ENCODE results near the gene NAP1L1. TPM values are rescaled to one million over a fixed set of nuclear protein-coding genes. Genes with fewer than 3 reads are reported as not detected.

Gene NAP1L1
- total RNA-seq, 1 donor from 2014 or later: 429 TPM

DNA sequence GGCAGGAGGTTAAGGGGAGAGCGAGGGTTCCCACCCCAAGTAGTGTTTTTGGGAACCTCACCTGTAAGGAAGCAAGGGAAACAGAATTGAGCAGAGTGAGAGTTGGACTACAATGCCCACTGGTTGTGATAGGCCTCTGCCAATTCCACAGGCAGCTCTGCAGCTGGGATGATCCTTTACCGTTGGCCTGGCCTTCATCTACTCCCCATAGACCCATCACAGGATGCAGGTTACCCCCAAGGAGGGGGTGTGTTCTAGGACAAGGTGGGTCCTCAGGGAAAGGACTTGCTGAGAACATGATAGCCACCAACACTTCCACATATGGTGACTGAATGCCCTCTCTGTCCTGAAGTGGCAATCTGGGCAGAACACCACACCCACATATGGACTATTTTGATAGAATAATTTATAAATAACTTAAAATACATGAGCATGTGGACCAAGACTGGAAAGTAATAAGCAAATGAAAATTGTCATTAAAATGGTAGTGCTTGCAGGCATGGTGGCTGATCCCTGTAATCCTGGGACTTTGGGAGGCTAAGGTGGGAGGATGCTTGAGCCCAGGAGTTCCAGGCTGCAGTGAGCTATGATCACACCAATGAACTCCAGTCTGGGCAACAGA, 61.3 kb downstream of the NAP1L1 start:
- intact Hi-C loops (cut with DNase I): no loop called here
- TF ChIP-seq, protein P1, sequence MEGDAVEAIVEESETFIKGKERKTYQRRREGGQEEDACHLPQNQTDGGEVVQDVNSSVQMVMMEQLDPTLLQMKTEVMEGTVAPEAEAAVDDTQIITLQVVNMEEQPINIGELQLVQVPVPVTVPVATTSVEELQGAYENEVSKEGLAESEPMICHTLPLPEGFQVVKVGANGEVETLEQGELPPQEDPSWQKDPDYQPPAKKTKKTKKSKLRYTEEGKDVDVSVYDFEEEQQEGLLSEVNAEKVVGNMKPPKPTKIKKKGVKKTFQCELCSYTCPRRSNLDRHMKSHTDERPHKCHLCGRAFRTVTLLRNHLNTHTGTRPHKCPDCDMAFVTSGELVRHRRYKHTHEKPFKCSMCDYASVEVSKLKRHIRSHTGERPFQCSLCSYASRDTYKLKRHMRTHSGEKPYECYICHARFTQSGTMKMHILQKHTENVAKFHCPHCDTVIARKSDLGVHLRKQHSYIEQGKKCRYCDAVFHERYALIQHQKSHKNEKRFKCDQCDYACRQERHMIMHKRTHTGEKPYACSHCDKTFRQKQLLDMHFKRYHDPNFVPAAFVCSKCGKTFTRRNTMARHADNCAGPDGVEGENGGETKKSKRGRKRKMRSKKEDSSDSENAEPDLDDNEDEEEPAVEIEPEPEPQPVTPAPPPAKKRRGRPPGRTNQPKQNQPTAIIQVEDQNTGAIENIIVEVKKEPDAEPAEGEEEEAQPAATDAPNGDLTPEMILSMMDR (IDR thresholded peaks at IDR 0.05): no peak
- ATAC-seq: no peak
- H3K36me3 ChIP-seq: no peaks in the 10 kb centered on the region
- H3K27ac ChIP-seq: no peak overlapping the region
- DNase-seq: no peak
- H3K9me3 ChIP-seq: no peaks in the 10 kb centered on the region
- no peaks in the 10 kb centered on the region for H3K27me3 ChIP-seq (ENCODE audit: low read depth)
- peaks cover 17% of the 10 kb centered on the region for H3K4me1 ChIP-seq
- no peak overlapping the region for H3K4me3 ChIP-seq

DNA sequence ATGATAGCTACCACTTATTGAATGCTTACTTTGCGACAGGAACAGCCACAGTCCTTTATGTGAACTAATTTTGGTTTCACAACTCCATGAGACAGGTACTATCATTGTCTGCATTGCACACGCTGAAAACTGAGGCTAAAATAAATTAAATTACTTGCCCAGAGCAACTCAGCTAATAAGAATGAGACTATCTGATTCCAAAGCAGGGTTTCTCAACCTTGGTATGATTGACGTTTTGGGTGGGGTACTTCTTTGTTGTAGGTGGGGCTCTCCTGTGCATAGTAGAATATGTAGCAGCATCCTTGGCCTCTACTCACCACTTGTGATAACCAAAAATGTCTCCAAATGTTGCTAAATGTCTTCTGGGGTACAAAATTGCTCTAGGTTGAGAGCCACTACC, 62.0 kb downstream of the NAP1L1 start:
- no peak for ATAC-seq
- no peak for DNase-seq
- Histone ChIP-seq H3K27ac (no peak overlapping the region), H3K36me3 (no peaks in the 10 kb centered on the region), H3K4me3 (no peak overlapping the region), H3K27me3 (ENCODE audit: low read depth) (no peaks in the 10 kb centered on the region), H3K9me3 (no peaks in the 10 kb centered on the region), H3K4me1 (peaks cover 17% of the 10 kb centered on the region)
- intact Hi-C loops (cut with DNase I): no loop called here
- TF ChIP-seq, protein P1 (IDR thresholded peaks at IDR 0.05): no peak

DNA sequence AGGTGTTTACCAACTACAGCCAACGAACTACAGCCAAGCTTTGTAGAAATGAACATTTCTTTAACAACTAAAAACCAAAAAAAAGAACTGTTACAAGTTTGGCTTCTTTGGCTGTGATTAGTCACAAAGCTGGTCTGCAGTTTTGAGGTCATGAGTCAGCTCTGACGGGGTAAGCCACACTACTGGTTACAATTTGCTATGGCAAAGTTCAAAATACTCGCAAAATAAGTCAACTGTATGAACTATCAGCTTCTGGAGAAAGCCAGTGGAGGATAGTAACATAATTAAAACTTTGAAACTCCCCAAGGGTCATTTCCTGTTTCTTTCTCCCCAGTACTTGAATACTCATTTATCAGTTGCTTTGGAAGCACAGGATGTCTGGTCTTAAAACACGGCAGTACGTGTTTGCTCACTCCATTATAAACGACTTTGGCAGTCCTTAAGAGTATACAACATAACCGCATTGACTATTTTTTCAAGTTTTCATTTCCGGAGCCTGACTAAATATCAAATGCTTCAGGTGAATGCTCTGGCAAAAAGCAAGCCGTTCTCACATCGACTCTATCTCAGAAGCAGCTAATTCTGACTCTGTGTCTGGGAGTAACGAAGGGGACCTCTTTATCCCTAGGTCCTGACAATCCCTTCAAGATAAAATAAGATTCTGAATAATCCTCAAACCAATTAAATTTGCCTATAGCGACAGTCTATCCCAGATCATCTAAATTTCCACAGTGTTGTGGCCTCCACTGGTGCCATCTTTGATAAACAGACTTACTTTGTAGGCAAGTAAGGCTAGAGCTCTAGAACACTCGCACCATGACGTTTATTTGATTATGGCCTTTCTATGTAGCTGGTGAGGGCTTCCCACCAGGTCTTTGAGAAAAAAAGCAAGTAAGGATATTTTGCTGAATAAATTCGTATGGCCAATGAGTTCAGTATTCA, 63.5 kb downstream of the NAP1L1 start:
- no peaks in the 10 kb centered on the region for H3K9me3 ChIP-seq
- DNase-seq (no peak), ATAC-seq (peak; percentile 77 to 80)
- TF ChIP-seq, protein P1 (IDR thresholded peaks at IDR 0.05): no peak
- intact Hi-C loops (cut with DNase I): no loop called here
- no peak overlapping the region for H3K4me3 ChIP-seq
- peaks cover 17% of the 10 kb centered on the region for H3K4me1 ChIP-seq
- H3K27ac ChIP-seq: peak overlapping the region; percentile 51
- H3K36me3 ChIP-seq: no peaks in the 10 kb centered on the region
- no peaks in the 10 kb centered on the region for H3K27me3 ChIP-seq (ENCODE audit: low read depth)

DNA sequence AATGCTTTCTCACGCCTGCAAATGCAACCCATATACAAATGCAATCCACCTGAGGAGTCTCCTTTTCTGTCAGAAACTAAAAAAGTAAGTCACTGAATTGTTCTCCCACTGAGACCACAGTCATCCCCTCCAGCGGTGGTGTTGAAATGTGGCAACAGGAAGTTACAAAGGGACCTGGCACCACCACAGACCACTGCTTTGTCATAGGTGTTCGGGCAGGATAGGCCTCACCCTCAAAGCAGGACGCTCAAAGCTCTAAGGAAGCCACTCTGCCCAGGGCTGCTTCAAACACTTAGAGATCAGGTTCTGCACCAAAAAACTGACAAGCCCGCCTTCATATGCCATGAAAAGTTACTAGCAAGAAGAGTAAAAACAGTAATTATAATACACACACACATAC, 64.2 kb downstream of the NAP1L1 start:
- H3K4me3 ChIP-seq: no peak overlapping the region
- H3K27me3 ChIP-seq (ENCODE audit: low read depth): no peaks in the 10 kb centered on the region
- peak; percentile 59 to 79 for ATAC-seq
- H3K27ac ChIP-seq: peak overlapping the region; percentile 51
- H3K36me3 ChIP-seq: no peaks in the 10 kb centered on the region
- intact Hi-C loops (cut with DNase I): no loop called here
- H3K9me3 ChIP-seq: no peaks in the 10 kb centered on the region
- peak; percentile 50 for DNase-seq
- TF ChIP-seq, protein P1 (IDR thresholded peaks at IDR 0.05): no peak
- peaks cover 17% of the 10 kb centered on the region for H3K4me1 ChIP-seq

DNA sequence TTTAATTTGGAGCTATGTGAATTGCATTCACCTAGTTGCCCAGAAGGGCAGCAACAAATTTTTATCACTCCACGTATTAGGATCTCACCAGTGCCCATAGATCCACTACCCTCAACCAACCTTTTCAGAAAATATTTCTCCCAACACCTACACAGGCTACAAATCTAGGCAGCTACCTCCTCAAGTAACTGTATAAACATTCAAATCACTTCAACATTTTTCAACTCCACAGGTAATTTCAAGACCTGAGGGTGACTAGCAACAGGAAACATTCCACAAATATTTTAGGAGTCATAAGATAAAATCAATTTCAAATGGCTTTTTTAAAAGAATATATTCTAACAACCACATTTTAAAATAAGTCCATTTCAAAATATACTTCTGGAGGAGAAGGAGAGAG, 65.8 kb downstream of the NAP1L1 start:
- intact Hi-C loops (cut with DNase I): no loop called here
- Histone ChIP-seq H3K27ac (peak overlapping the region; percentile 12), H3K4me3 (no peak overlapping the region), H3K27me3 (ENCODE audit: low read depth) (no peaks in the 10 kb centered on the region), H3K36me3 (no peaks in the 10 kb centered on the region), H3K9me3 (no peaks in the 10 kb centered on the region), H3K4me1 (peaks cover 17% of the 10 kb centered on the region)
- ATAC-seq: peak; percentile 54 to 76
- TF ChIP-seq, protein P1 (IDR thresholded peaks at IDR 0.05): no peak
- no peak for DNase-seq

Measured in lower lobe of right lung (tissue), 2 donors.